ENCODE measurements around the gene KANSL1.
"Not testable (repeated sequence)": the region's sequence is repeated elsewhere in the genome, so short reads cannot be mapped to it uniquely, and the experiment has no call there.

The KANSL1 gene

GRCh38 chr17:46193151-46193625 is at the start of gene KANSL1:
KANSL1 (minus strand) TSS chr17:46193429; CDS start chr17:46172143, 21,286 bp downstream.
- DNase-seq (ENCODE audit: low spot score), result peak; percentile 94

GRCh38 chr17:46231359-46231758 is 38.1 kb upstream of the KANSL1 start:
- not testable (repeated sequence) for DNase-seq (ENCODE audit: low spot score)

- peak; percentile 96 for DNase-seq (ENCODE audit: low spot score)
Measured at GRCh38 chr17:46225274-46225794, 32.1 kb upstream of the KANSL1 start.

GRCh38 chr17:46224864-46225263 is 31.6 kb upstream of the KANSL1 start:
- DNase-seq (ENCODE audit: low spot score), result not testable (repeated sequence)

- DNase-seq (ENCODE audit: low spot score), result not testable (repeated sequence)
Measured at GRCh38 chr17:46223041-46223440, 29.8 kb upstream of the KANSL1 start.

GRCh38 chr17:46216682-46217081 is 23.5 kb upstream of the KANSL1 start:
- no peak for DNase-seq (ENCODE audit: low spot score)

GRCh38 chr17:46212634-46213435 is 19.6 kb upstream of the KANSL1 start:
- no peak for DNase-seq (ENCODE audit: low spot score)

GRCh38 chr17:46208997-46209396 is 15.8 kb upstream of the KANSL1 start:
- no peak for DNase-seq (ENCODE audit: low spot score)

GRCh38 chr17:46205975-46206374 is 12.7 kb upstream of the KANSL1 start:
- no peak for DNase-seq (ENCODE audit: low spot score)

GRCh38 chr17:46202424-46202823 is 9.2 kb upstream of the KANSL1 start:
- no peak for DNase-seq (ENCODE audit: low spot score)

- no peak for DNase-seq (ENCODE audit: low spot score)
Measured at GRCh38 chr17:46201491-46201890, 8.3 kb upstream of the KANSL1 start.

- DNase-seq (ENCODE audit: low spot score), result no peak
Measured at GRCh38 chr17:46200197-46200596, 7.0 kb upstream of the KANSL1 start.

- DNase-seq (ENCODE audit: low spot score), result no peak
Measured at GRCh38 chr17:46199379-46199778, 6.2 kb upstream of the KANSL1 start.

GRCh38 chr17:46198233-46198632 is 5.0 kb upstream of the KANSL1 start:
- no peak for DNase-seq (ENCODE audit: low spot score)

GRCh38 chr17:46197530-46197929 is 4.3 kb upstream of the KANSL1 start:
- DNase-seq (ENCODE audit: low spot score), result no peak

- no peak for DNase-seq (ENCODE audit: low spot score)
Measured at GRCh38 chr17:46195939-46196716, 2.9 kb upstream of the KANSL1 start.

- no peak for DNase-seq (ENCODE audit: low spot score)
Measured at GRCh38 chr17:46195217-46195855, 2.1 kb upstream of the KANSL1 start.

GRCh38 chr17:46194393-46195216 is 1.4 kb upstream of the KANSL1 start:
- no peak for DNase-seq (ENCODE audit: low spot score)

GRCh38 chr17:46193626-46194392 is 580 bp upstream of the KANSL1 start:
- DNase-seq (ENCODE audit: low spot score), result peak; percentile 98

GRCh38 chr17:46192439-46193150 is 634 bp downstream of the KANSL1 start:
- peak; percentile 89 for DNase-seq (ENCODE audit: low spot score)
